ENCODE data around the gene EGLN2. TPM values are rescaled to one million over a fixed set of nuclear protein-coding genes. Genes with fewer than 3 reads are reported as not detected.

EGLN2 gene
- total and polyA plus RNA-seq, 10 of the 15 experiments (the other 5 are each of a cell fraction or from before 2014, with no cell fraction given) = 8.6 to 93.0 (median 66.8) TPM

GRCh38 chr19:40802300-40803169 lies 3.5 kb downstream of the EGLN2 start (continued):
- TF ChIP-seq ZBTB40 (IDR thresholded peaks at IDR 0.05; ENCODE audit: borderline replicate concordance) (no peak), MAX (IDR thresholded peaks at IDR 0.05; ENCODE audit: low read depth, low read length) (no peak), SPI1 (IDR thresholded peaks at IDR 0.05; ENCODE audit: borderline replicate concordance, insufficient read depth, low read depth, low read length) (peak; percentile 62), SUPT20H (IDR thresholded peaks at IDR 0.05; ENCODE audit: borderline replicate concordance, control insufficient read depth, low read depth, low read length) (no peak), HDGF (IDR thresholded peaks at IDR 0.05) (peak; percentile 28; the same call in 1 of the 2 replicates), MYC (IDR thresholded peaks at IDR 0.05; ENCODE audit: insufficient read depth, insufficient read length, insufficient replicate concordance, low read length, severe bottlenecking) (no peak)
